ENCODE results near the gene CDCA8.
A peak's percentile ranks its signal among the peaks of the same experiment; 100 is the strongest.

CDCA8 gene

GRCh38 chr1:37692078-37692833 lies at the start of gene CDCA8:
Gene CDCA8 (plus strand): TSS chr1:37692516. CDS start chr1:37692691, 175 bp downstream.
- DNase-seq (ENCODE audit: low read depth) = peak; percentile 99
- peak within 1 kb of the TSS; percentile 69 for H3K4me3 ChIP-seq (ENCODE audit: low read depth, low read length)
- TF ChIP-seq, protein P1, sequence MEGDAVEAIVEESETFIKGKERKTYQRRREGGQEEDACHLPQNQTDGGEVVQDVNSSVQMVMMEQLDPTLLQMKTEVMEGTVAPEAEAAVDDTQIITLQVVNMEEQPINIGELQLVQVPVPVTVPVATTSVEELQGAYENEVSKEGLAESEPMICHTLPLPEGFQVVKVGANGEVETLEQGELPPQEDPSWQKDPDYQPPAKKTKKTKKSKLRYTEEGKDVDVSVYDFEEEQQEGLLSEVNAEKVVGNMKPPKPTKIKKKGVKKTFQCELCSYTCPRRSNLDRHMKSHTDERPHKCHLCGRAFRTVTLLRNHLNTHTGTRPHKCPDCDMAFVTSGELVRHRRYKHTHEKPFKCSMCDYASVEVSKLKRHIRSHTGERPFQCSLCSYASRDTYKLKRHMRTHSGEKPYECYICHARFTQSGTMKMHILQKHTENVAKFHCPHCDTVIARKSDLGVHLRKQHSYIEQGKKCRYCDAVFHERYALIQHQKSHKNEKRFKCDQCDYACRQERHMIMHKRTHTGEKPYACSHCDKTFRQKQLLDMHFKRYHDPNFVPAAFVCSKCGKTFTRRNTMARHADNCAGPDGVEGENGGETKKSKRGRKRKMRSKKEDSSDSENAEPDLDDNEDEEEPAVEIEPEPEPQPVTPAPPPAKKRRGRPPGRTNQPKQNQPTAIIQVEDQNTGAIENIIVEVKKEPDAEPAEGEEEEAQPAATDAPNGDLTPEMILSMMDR (IDR thresholded peaks at IDR 0.05; ENCODE audit: insufficient read depth, low read depth, low read length, missing control alignments) = peak; percentile 73

GRCh38 chr1:37647281-37647680 lies 45.0 kb upstream of the CDCA8 start:
- DNase-seq (ENCODE audit: low read depth) = no peak
- H3K4me3 ChIP-seq (ENCODE audit: low read depth, low read length) = no peak overlapping the region
- TF ChIP-seq, protein P1 (IDR thresholded peaks at IDR 0.05; ENCODE audit: insufficient read depth, low read depth, low read length, missing control alignments) = no peak

GRCh38 chr1:37650173-37650572 lies 42.1 kb upstream of the CDCA8 start:
- TF ChIP-seq, protein P1 (IDR thresholded peaks at IDR 0.05; ENCODE audit: insufficient read depth, low read depth, low read length, missing control alignments) = no peak

DNA sequence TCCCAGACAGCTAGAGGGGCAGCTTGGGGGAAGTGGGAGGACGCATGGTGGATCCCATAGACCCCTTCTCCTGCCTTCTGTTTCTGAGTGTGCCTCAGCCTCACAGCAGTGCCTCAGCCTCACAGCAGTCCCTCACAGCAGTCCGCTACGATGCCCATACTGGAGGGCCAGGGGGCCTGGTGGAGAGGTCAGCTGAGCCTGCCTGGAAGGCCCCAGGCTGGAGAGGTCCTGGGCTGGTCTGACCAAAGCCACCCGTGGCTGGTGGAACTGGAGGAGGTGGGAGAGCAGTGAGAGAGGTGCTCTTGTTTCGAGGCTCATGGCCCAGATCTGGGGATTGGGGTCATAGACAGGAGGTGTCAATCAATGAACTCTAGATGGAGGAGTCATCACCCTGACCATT lies 41.6 kb upstream of the CDCA8 start:
- TF ChIP-seq, protein P1 (IDR thresholded peaks at IDR 0.05; ENCODE audit: insufficient read depth, low read depth, low read length, missing control alignments) = no peak
- H3K4me3 ChIP-seq (ENCODE audit: low read depth, low read length) = no peak overlapping the region
- DNase-seq (ENCODE audit: low read depth) = no peak

More at GRCh38 chr1:37650173-37650572, 42.1 kb upstream of the CDCA8 start:
- DNase-seq (ENCODE audit: low read depth) = no peak
- no peak overlapping the region for H3K4me3 ChIP-seq (ENCODE audit: low read depth, low read length)

DNA sequence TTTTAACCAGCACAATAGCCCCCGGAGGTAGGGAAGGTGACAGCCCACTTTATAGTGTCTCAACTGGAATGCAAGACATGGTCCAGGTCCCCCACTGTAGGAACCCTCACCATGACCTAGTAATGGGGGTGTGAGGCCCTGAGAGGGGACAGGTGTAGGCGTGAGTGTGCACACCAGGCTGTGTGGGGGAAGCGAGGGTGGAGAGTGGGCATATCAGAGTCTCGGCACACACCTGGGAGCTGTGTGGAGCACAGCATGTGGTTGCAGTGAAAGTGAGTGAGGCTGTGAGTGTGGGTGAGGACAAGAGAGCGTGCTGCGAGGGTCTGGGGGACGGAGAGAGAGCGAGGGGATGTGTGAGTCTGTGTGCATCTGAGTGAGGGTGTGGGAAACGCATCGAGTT lies 40.5 kb upstream of the CDCA8 start:
- no peak for DNase-seq (ENCODE audit: low read depth)
- no peak overlapping the region for H3K4me3 ChIP-seq (ENCODE audit: low read depth, low read length)
- TF ChIP-seq, protein P1 (IDR thresholded peaks at IDR 0.05; ENCODE audit: insufficient read depth, low read depth, low read length, missing control alignments) = no peak

DNA sequence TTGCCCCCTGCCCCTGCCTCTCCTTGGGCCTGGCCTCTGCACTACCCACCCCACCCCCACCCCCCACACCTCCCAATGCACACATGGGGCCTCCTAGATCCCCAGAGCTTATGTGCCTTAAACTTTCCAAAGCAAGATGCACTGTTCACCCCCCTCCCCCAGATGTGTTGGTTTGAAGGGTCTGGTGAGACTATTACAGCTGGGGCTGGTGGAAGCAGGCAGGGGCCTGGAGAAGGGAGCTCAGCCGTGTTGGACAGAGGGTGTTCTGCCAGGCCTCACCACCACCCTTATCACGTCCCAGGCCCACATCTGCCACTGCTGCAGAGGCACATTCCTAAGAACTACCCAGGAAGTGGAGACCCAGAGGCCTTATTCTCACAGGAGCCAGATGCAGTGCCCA lies 39.3 kb upstream of the CDCA8 start:
- TF ChIP-seq, protein P1 (IDR thresholded peaks at IDR 0.05; ENCODE audit: insufficient read depth, low read depth, low read length, missing control alignments) = no peak

DNA sequence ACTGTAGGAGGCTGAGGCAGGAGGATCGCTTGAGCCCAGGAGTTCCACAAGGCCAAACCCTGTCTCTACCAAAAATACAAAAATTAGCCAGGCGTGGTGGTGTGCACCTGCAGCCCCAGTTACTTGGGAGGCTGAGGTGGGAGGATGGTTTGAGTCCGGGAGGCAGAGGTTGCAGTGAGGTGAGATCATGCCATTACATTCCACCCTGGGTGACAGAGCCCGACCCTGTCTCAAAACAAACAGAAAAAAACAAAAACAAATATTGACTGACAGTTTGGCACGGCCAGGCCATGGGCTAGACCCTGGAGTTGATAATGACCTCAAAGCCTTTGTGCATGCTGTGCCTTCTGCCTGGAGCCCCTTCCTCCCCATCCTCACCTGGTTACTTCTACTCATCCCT lies 38.4 kb upstream of the CDCA8 start:
- no peak for DNase-seq (ENCODE audit: low read depth)
- TF ChIP-seq, protein P1 (IDR thresholded peaks at IDR 0.05; ENCODE audit: insufficient read depth, low read depth, low read length, missing control alignments) = no peak
- no peak overlapping the region for H3K4me3 ChIP-seq (ENCODE audit: low read depth, low read length)

More for the DNA sequence above, 39.3 kb upstream of the CDCA8 start:
- no peak overlapping the region for H3K4me3 ChIP-seq (ENCODE audit: low read depth, low read length)
- DNase-seq (ENCODE audit: low read depth) = no peak

Measured in GM12865 (cell line).